ENCODE results near the gene MXRA7.

- TF ChIP-seq, protein P1, sequence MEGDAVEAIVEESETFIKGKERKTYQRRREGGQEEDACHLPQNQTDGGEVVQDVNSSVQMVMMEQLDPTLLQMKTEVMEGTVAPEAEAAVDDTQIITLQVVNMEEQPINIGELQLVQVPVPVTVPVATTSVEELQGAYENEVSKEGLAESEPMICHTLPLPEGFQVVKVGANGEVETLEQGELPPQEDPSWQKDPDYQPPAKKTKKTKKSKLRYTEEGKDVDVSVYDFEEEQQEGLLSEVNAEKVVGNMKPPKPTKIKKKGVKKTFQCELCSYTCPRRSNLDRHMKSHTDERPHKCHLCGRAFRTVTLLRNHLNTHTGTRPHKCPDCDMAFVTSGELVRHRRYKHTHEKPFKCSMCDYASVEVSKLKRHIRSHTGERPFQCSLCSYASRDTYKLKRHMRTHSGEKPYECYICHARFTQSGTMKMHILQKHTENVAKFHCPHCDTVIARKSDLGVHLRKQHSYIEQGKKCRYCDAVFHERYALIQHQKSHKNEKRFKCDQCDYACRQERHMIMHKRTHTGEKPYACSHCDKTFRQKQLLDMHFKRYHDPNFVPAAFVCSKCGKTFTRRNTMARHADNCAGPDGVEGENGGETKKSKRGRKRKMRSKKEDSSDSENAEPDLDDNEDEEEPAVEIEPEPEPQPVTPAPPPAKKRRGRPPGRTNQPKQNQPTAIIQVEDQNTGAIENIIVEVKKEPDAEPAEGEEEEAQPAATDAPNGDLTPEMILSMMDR (conservative IDR thresholded peaks at IDR 0.05): peak; percentile 17; the same call in 1 of the 2 replicates
- no peak for TF ChIP-seq ZFX (IDR thresholded peaks at IDR 0.05)
Observed at GRCh38 chr17:76736349-76737081, 25.8 kb upstream of the MXRA7 start.
